Hepatocyte (in vitro differentiated cells): ENCODE data around the gene VAMP1.

Experiments
- CTCF ChIP-seq: fragments of 200-600 bp; sonication (generic); IDR thresholded peaks from 2 replicates; pipeline ENCODE4 v1.5.1; 2016; ENCODE audit warnings: antibody characterized with exemption, mild to moderate bottlenecking; ENCODE audit not compliant: poor library complexity
- EZH2 ChIP-seq: fragments of 200-600 bp; sonication (generic); IDR thresholded peaks from 2 replicates; pipeline ENCODE4 v1.6.1; 2016; ENCODE audit warnings: antibody characterized with exemption, mild to moderate bottlenecking, borderline replicate concordance

- TF ChIP-seq CTCF (no peak), EZH2 (no peak)
Measured at GRCh38 chr12:6476489-6476888, 6.0 kb upstream of the VAMP1 start.
